Measurements from ENCODE around the gene NUDT16L1. TPM values are rescaled to one million over a fixed set of nuclear protein-coding genes. Genes with fewer than 3 reads are reported as not detected.
"Not testable (repeated sequence)": the region's sequence is repeated elsewhere in the genome, so short reads cannot be mapped to it uniquely, and the experiment has no call there.

Gene NUDT16L1
- total RNA-seq, 1 donor from 2014 or later = 31.2 TPM

- no peak for DNase-seq (ENCODE audit: low read depth in 2 of 2)
Measured at GRCh38 chr16:4713663-4714501, 20.5 kb downstream of the NUDT16L1 start.

GRCh38 chr16:4714996-4715395, 21.6 kb downstream of the NUDT16L1 start:
- DNase-seq (ENCODE audit: low read depth in 2 of 2) = no peak

- no peak for DNase-seq (ENCODE audit: low read depth in 2 of 2)
Measured at GRCh38 chr16:4718466-4718865, 25.1 kb downstream of the NUDT16L1 start.

GRCh38 chr16:4723071-4723767, 29.9 kb downstream of the NUDT16L1 start:
- DNase-seq (ENCODE audit: low read depth in 2 of 2) = no peak

- no peak for DNase-seq (ENCODE audit: low read depth in 2 of 2)
Measured at GRCh38 chr16:4724661-4725270, 31.4 kb downstream of the NUDT16L1 start.

GRCh38 chr16:4726616-4727015, 33.3 kb downstream of the NUDT16L1 start:
- DNase-seq (ENCODE audit: low read depth in 2 of 2) = no peak

- no peak for DNase-seq (ENCODE audit: low read depth in 2 of 2)
Measured at GRCh38 chr16:4728676-4729075, 35.3 kb downstream of the NUDT16L1 start.

GRCh38 chr16:4729876-4730275, 36.5 kb downstream of the NUDT16L1 start:
- no peak for DNase-seq (ENCODE audit: low read depth in 2 of 2)

- no peak for DNase-seq (ENCODE audit: low read depth in 2 of 2)
Measured at GRCh38 chr16:4733211-4733742, 39.9 kb downstream of the NUDT16L1 start.

- DNase-seq (ENCODE audit: low read depth in 2 of 2) = no peak
Measured at GRCh38 chr16:4733747-4734062, 40.3 kb downstream of the NUDT16L1 start.

- peak; percentile 97 for DNase-seq (ENCODE audit: low read depth in 2 of 2)
Measured at GRCh38 chr16:4734063-4734729, 40.8 kb downstream of the NUDT16L1 start, which contains the start of the genes ANKS3 and DNAAF8. TSS of gene ANKS3 (minus strand) at chr16:4734271. CDS start at chr16:4730149, 4,122 bp downstream. TSS of gene DNAAF8 (plus strand) at chr16:4734537. CDS start at chr16:4736515, 1,978 bp downstream.

GRCh38 chr16:4734730-4735535, 41.6 kb downstream of the NUDT16L1 start:
- DNase-seq (ENCODE audit: low read depth in 2 of 2) = peak; percentile 79 to 82

GRCh38 chr16:4736546-4736945, 43.2 kb downstream of the NUDT16L1 start:
- DNase-seq (ENCODE audit: low read depth in 2 of 2) = no peak

- no peak for DNase-seq (ENCODE audit: low read depth in 2 of 2)
Measured at GRCh38 chr16:4737545-4737944, 44.2 kb downstream of the NUDT16L1 start.

- not testable (repeated sequence) for DNase-seq (ENCODE audit: low read depth in 2 of 2)
Measured at GRCh38 chr16:4738370-4738769, 45.0 kb downstream of the NUDT16L1 start.

- no peak for DNase-seq (ENCODE audit: low read depth in 2 of 2)
Measured at GRCh38 chr16:4743226-4743878, 50.0 kb downstream of the NUDT16L1 start.

- no peak for DNase-seq (ENCODE audit: low read depth in 2 of 2)
Measured at GRCh38 chr16:4744555-4745273, 51.4 kb downstream of the NUDT16L1 start.

GRCh38 chr16:4745274-4745569, 51.9 kb downstream of the NUDT16L1 start:
- DNase-seq (ENCODE audit: low read depth in 2 of 2) = no peak

Data from lung microvascular endothelial cell (primary cell).